Fibroblast of lung (primary cell): ENCODE results near the gene ARHGEF38. TPM values are rescaled to one million over a fixed set of nuclear protein-coding genes. Genes with fewer than 3 reads are reported as not detected.

ENCODE experiments used
- DNase-seq, 2 donors: peaks; one replicate each; pipeline versions ENCODE4 v3.0.0 to v3.0.0-alpha.2; 2010; ENCODE audit warnings: low read depth in 2 of 2
- H2AFZ ChIP-seq: 2 replicates; pipeline ENCODE4 v1.5.1; 2012; ENCODE audit warnings: low read length, control low read depth, inconsistent platforms
- H3K27ac ChIP-seq: 2 replicates; pipeline ENCODE4 v1.5.1; 2011; ENCODE audit warnings: low read length, control low read depth; ENCODE audit not compliant: insufficient read depth
- H3K27me3 ChIP-seq: 2 replicates; pipeline ENCODE4 v1.5.1; 2011; ENCODE audit warnings: mild to moderate bottlenecking, low read length; ENCODE audit not compliant: control insufficient read depth, insufficient read depth
- H3K36me3 ChIP-seq: 2 replicates; pipeline ENCODE4 v1.5.1; 2011; ENCODE audit warnings: low read length; ENCODE audit not compliant: control insufficient read depth, insufficient read depth
- H3K4me1 ChIP-seq: 2 replicates; pipeline ENCODE4 v1.5.1; 2011; ENCODE audit warnings: low read length; ENCODE audit not compliant: control insufficient read depth, insufficient read depth; ENCODE audit errors: extremely low read depth
- H3K4me2 ChIP-seq: 2 replicates; pipeline ENCODE4 v1.5.1; 2011; ENCODE audit warnings: low read length, control low read depth; ENCODE audit not compliant: insufficient read depth; ENCODE audit errors: extremely low read depth
- H3K4me3 ChIP-seq, 4 experiments: fragments of 200-600 bp in 1 of 4; sonication (generic) in 1 of 4; replicated peaks in 1 of 4; 2 replicates each; pipeline ENCODE4 v1.5.1; 2011 to 2016; ENCODE audit warnings: low read length in 4 of 4, low read depth in 3 of 4, mild to moderate bottlenecking in 3 of 4, control low read depth in 2 of 4, inconsistent platforms in 1 of 4, mixed read lengths in 1 of 4; ENCODE audit not compliant: insufficient read depth in 1 of 4; ENCODE audit errors: control extremely low read depth in 1 of 4
- H3K79me2 ChIP-seq: 2 replicates; pipeline ENCODE4 v1.5.1; 2012; ENCODE audit warnings: mild to moderate bottlenecking, low read length, inconsistent platforms; ENCODE audit not compliant: control insufficient read depth, insufficient read depth
- H3K9ac ChIP-seq: 2 replicates; pipeline ENCODE4 v1.5.1; 2011; ENCODE audit warnings: mild to moderate bottlenecking, low read length, control low read depth; ENCODE audit not compliant: insufficient read depth
- H3K9me3 ChIP-seq: 2 replicates; pipeline ENCODE4 v1.5.1; 2012; ENCODE audit warnings: low read depth, low read length; ENCODE audit not compliant: control insufficient read depth, insufficient read depth
- H4K20me1 ChIP-seq: 2 replicates; pipeline ENCODE4 v1.5.1; 2011; ENCODE audit warnings: low read length; ENCODE audit not compliant: control insufficient read depth, insufficient read depth; ENCODE audit errors: extremely low read depth
- CTCF ChIP-seq, 2 donors: IDR thresholded peaks in 1 of 2; conservative IDR thresholded peaks in 1 of 2; 1 replicate in 1 of 2; 2 replicates in 1 of 2; pipeline ENCODE4 v1.5.1; 2011 to 2012; ENCODE audit warnings: low read length in 2 of 2, control low read depth in 1 of 2, inconsistent platforms in 1 of 2, low read depth in 1 of 2, mild to moderate bottlenecking in 1 of 2
- EZH2 ChIP-seq: IDR thresholded peaks from 2 replicates; pipeline ENCODE4 v1.5.1; 2012; ENCODE audit warnings: low read length, control low read depth, mild to moderate bottlenecking; ENCODE audit errors: missing control alignments
- polyA plus RNA-seq, 2 donors: library from polyadenylated mRNA; depleted of rRNA in 1 of 2; stranded (reverse) in 1 of 2; unstranded in 1 of 2; fragments of >200 nt; gene quantifications; 2 replicates each; pipeline ENCODE4 v1.2.1, GENCODE V29; 2011 to 2012; ENCODE audit warnings: missing spikeins in 1 of 2
- total RNA-seq: library from RNA; depleted of rRNA; stranded (reverse); fragments of >200 nt; gene quantifications from 2 replicates; pipeline ENCODE4 v1.2.1, GENCODE V29; 2014

ARHGEF38 gene
- total and polyA plus RNA-seq, 2 donors (not counting 1 experiment from before 2014, with no cell fraction given) = not detected

DNA sequence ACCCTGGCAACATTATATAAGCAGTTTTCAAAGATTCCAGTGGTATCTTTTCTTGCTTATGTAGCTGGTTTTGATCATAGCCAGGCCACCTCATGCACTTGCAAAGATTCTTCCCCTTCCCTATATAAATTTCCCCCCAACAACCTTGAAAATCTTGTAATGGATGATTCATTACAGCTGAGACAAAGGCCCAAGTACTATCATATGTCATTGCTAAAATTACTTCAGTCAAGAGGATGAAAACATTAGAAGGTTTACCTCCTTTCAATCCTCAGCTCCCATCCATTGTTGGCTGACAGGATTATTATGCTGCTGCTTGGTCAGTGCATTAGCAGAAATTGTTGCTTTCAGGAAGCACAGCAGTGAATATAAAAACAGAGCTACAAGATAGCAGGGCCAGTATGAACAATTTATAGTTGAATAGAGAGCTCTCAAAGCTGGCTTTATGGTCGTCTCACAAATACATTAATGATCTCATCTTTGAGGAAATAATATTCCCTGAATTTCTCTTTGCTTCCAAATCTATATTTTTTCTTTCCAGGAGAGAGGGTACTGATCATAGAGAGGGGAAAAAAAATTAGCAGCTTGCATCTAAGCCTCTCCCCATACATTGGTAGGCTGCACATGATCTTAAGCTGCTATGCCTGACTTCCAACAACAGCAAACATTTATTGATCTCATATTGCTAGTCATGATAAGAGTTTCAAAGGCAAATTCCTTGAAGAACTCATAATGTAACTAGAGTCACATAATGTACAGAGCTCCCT, 7.7 kb upstream of the ARHGEF38 start:
- no peak for DNase-seq
- Histone ChIP-seq H3K36me3 (no peaks in the 10 kb centered on the region), H3K9me3 (no peaks in the 10 kb centered on the region), H3K79me2 (no peaks in the 10 kb centered on the region), H3K4me2 (no peak overlapping the region), H3K4me1 (no peaks in the 10 kb centered on the region), H4K20me1 (no peaks in the 10 kb centered on the region), H3K9ac (no peak overlapping the region), H2AFZ (no peak overlapping the region), H3K27ac (no peak overlapping the region), H3K4me3 (no peak overlapping the region), H3K27me3 (no peaks in the 10 kb centered on the region)
- TF ChIP-seq CTCF (conservative IDR thresholded peaks at IDR 0.05 in 1 of 2, IDR thresholded peaks at IDR 0.05 in 1 of 2; ENCODE audit: low read depth in 1 of 2, low read length in 2 of 2) = no peak
- no peak for TF ChIP-seq EZH2

GRCh38 chr4:105546086-105546485, 6.3 kb upstream of the ARHGEF38 start:
- H3K4me2 ChIP-seq = no peak overlapping the region
- no peak for TF ChIP-seq CTCF (conservative IDR thresholded peaks at IDR 0.05 in 1 of 2, IDR thresholded peaks at IDR 0.05 in 1 of 2; ENCODE audit: low read depth in 1 of 2, low read length in 2 of 2)
- TF ChIP-seq EZH2 = no peak

GRCh38 chr4:105547769-105548168, 4.7 kb upstream of the ARHGEF38 start:
- Histone ChIP-seq H3K4me2 (no peak overlapping the region), H4K20me1 (no peaks in the 10 kb centered on the region), H3K9me3 (no peaks in the 10 kb centered on the region), H3K27me3 (no peaks in the 10 kb centered on the region), H3K9ac (no peak overlapping the region), H3K4me1 (no peaks in the 10 kb centered on the region), H2AFZ (no peak overlapping the region), H3K27ac (no peak overlapping the region), H3K79me2 (no peaks in the 10 kb centered on the region), H3K4me3 (no peak overlapping the region), H3K36me3 (no peaks in the 10 kb centered on the region)
- TF ChIP-seq EZH2 (no peak), CTCF (conservative IDR thresholded peaks at IDR 0.05 in 1 of 2, IDR thresholded peaks at IDR 0.05 in 1 of 2; ENCODE audit: low read depth in 1 of 2, low read length in 2 of 2) (no peak)
- DNase-seq = no peak

More at GRCh38 chr4:105546086-105546485, 6.3 kb upstream of the ARHGEF38 start:
- Histone ChIP-seq H3K79me2 (no peaks in the 10 kb centered on the region), H3K27ac (no peak overlapping the region), H3K9me3 (no peaks in the 10 kb centered on the region), H3K27me3 (no peaks in the 10 kb centered on the region), H3K36me3 (no peaks in the 10 kb centered on the region), H3K4me1 (no peaks in the 10 kb centered on the region), H3K9ac (no peak overlapping the region), H2AFZ (no peak overlapping the region), H3K4me3 (no peak overlapping the region), H4K20me1 (no peaks in the 10 kb centered on the region)
- no peak for DNase-seq
